ENCODE data around the gene EGLN1.

DNA sequence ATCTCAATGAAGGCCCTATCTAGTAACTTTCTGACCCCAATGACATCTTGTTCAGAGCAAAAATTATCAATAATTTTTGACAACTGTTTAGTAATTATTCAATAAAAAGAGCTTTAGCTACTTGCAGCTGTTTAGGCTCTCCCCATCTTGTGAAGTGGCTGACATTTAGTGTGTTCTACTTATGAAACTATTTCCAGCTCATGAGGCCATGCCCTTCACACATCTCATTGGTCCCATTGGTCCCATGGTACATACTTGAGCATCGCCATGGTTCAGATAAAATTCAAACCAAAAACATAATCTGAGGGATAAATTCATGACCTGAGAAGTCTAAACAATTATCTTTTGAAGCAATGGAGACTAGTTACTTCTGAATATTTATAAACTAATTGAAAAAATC is 59.8 kb downstream of the EGLN1 start:
- TF ChIP-seq CTCF (IDR thresholded peaks at IDR 0.05) = no peak
- TF ChIP-seq POLR2A (IDR thresholded peaks at IDR 0.05) = no peak

Data from tibial nerve (tissue), 3 donors.